H9 (cell line): ENCODE data around the gene ALOX12B. TPM values are rescaled to one million over a fixed set of nuclear protein-coding genes. Genes with fewer than 3 reads are reported as not detected.

Source experiments
- DNase-seq: peaks from one replicate; pipeline ENCODE4 v3.0.0-alpha.2; 2017
- H2AFZ ChIP-seq: one replicate; pipeline ENCODE4 v1.6.1; 2013; ENCODE audit warnings: mild to moderate bottlenecking, low read length, control low read depth, moderate library complexity
- H2AK5ac ChIP-seq: 2 replicates; pipeline ENCODE4 v1.6.1; 2013; ENCODE audit warnings: low read length, control low read depth, mixed read lengths; ENCODE audit not compliant: insufficient read length
- H2BK120ac ChIP-seq: one replicate; pipeline ENCODE4 v1.6.1; 2013; ENCODE audit warnings: low read depth, mild to moderate bottlenecking, low read length, control low read depth, inconsistent platforms; ENCODE audit not compliant: poor library complexity, severe bottlenecking
- H2BK12ac ChIP-seq: 2 replicates; pipeline ENCODE4 v1.6.1; 2013; ENCODE audit warnings: low read length, control low read depth, mixed read lengths, low read depth; ENCODE audit not compliant: insufficient read length
- H2BK15ac ChIP-seq: 2 replicates; pipeline ENCODE4 v1.6.1; 2013; ENCODE audit warnings: low read depth, low read length, control low read depth
- H2BK20ac ChIP-seq: one replicate; pipeline ENCODE4 v1.6.1; 2013; ENCODE audit warnings: low read depth, mild to moderate bottlenecking, low read length, control low read depth, inconsistent platforms; ENCODE audit not compliant: poor library complexity, severe bottlenecking
- H2BK5ac ChIP-seq: 2 replicates; pipeline ENCODE4 v1.6.1; 2013; ENCODE audit warnings: low read length, control low read depth, mixed read lengths; ENCODE audit not compliant: insufficient read length
- H3K14ac ChIP-seq: 2 replicates; pipeline ENCODE4 v1.6.1; 2013; ENCODE audit warnings: low read length, control low read depth; ENCODE audit not compliant: insufficient read depth
- H3K18ac ChIP-seq: 2 replicates; pipeline ENCODE4 v1.6.1; 2013; ENCODE audit warnings: low read depth, mild to moderate bottlenecking, mixed read lengths, low read length, control low read depth; ENCODE audit not compliant: insufficient read length
- H3K23ac ChIP-seq: 2 replicates; pipeline ENCODE4 v1.6.1; 2013; ENCODE audit warnings: low read length, control low read depth, mixed read lengths, low read depth; ENCODE audit not compliant: insufficient read length
- H3K23me2 ChIP-seq: 2 replicates; pipeline ENCODE4 v1.6.1; 2013; ENCODE audit warnings: low read depth, mild to moderate bottlenecking, mixed read lengths, low read length, control low read depth; ENCODE audit not compliant: insufficient read length, poor library complexity, severe bottlenecking
- H3K27ac ChIP-seq: 2 replicates; pipeline ENCODE4 v1.5.1; 2013; ENCODE audit warnings: low read length, control low read depth, mixed read lengths, low read depth; ENCODE audit not compliant: insufficient read length
- H3K27me3 ChIP-seq: 2 replicates; pipeline ENCODE4 v1.6.1; 2013; ENCODE audit warnings: low read length, control low read depth, inconsistent platforms; ENCODE audit not compliant: insufficient read depth
- H3K4ac ChIP-seq: 2 replicates; pipeline ENCODE4 v1.6.1; 2013; ENCODE audit warnings: low read depth, mild to moderate bottlenecking, control low read depth, inconsistent platforms, low read length, moderate library complexity
- H3K4me1 ChIP-seq: 2 replicates; pipeline ENCODE4 v1.6.1; 2013; ENCODE audit warnings: low read length, control low read depth, inconsistent platforms; ENCODE audit not compliant: insufficient read depth
- H3K4me2 ChIP-seq: 2 replicates; pipeline ENCODE4 v1.6.1; 2013; ENCODE audit warnings: low read length, control low read depth, mixed read lengths; ENCODE audit not compliant: insufficient read length, insufficient read depth
- H3K56ac ChIP-seq: 2 replicates; pipeline ENCODE4 v1.6.1; 2013; ENCODE audit warnings: low read depth, mild to moderate bottlenecking, mixed read lengths, low read length, control low read depth; ENCODE audit not compliant: insufficient read length
- H3K79me1 ChIP-seq: 2 replicates; pipeline ENCODE4 v1.6.1; 2013; ENCODE audit warnings: low read depth, mild to moderate bottlenecking, moderate library complexity, low read length, control low read depth, inconsistent platforms; ENCODE audit not compliant: insufficient read depth, poor library complexity, severe bottlenecking
- H3K79me2 ChIP-seq: 2 replicates; pipeline ENCODE4 v1.6.1; 2013; ENCODE audit warnings: low read length, control low read depth, inconsistent platforms; ENCODE audit not compliant: insufficient read depth
- H3K9ac ChIP-seq: 2 replicates; pipeline ENCODE4 v1.6.1; 2013; ENCODE audit warnings: low read length, control low read depth, mixed read lengths; ENCODE audit not compliant: insufficient read length; ENCODE audit errors: extremely low read depth
- H3K9me3 ChIP-seq: one replicate; pipeline ENCODE4 v1.6.1; 2013; ENCODE audit warnings: low read depth, low read length, inconsistent platforms; ENCODE audit not compliant: control insufficient read depth
- H3T11ph ChIP-seq: one replicate; pipeline ENCODE4 v1.6.1; 2013; ENCODE audit warnings: mild to moderate bottlenecking, low read length, control low read depth, inconsistent platforms
- H4K20me1 ChIP-seq: one replicate; pipeline ENCODE4 v1.6.1; 2013; ENCODE audit not compliant: control insufficient read depth, insufficient read length, insufficient read depth
- H4K5ac ChIP-seq: 2 replicates; pipeline ENCODE4 v1.6.1; 2013; ENCODE audit warnings: low read depth, mild to moderate bottlenecking, mixed read lengths, low read length, control low read depth; ENCODE audit not compliant: insufficient read length
- H4K8ac ChIP-seq: replicated peaks from 2 replicates; pipeline ENCODE4 v1.6.1; 2013; ENCODE audit warnings: low read length, control low read depth, mixed read lengths, low read depth; ENCODE audit not compliant: insufficient read length
- H4K91ac ChIP-seq: 2 replicates; pipeline ENCODE4 v1.6.1; 2013; ENCODE audit warnings: low read depth, mild to moderate bottlenecking, moderate library complexity, mixed read lengths, low read length, control low read depth; ENCODE audit not compliant: insufficient read length
- H3K27ac Mint-ChIP-seq, 3 experiments: 2 replicates in 2 of 3; 3 replicates in 1 of 3; pipeline ENCODE4 v1.8.0; 2020 to 2021; ENCODE audit warnings: mixed read lengths in 3 of 3, mild to moderate bottlenecking in 1 of 3, moderate library complexity in 1 of 3
- H3K27me3 Mint-ChIP-seq: 2 replicates; pipeline ENCODE4 v1.8.0; 2021; ENCODE audit warnings: low read depth, mild to moderate bottlenecking, moderate library complexity, mixed read lengths
- H3K36me3 Mint-ChIP-seq, 3 experiments: 2 replicates in 2 of 3; 3 replicates in 1 of 3; pipeline ENCODE4 v1.8.0; 2020 to 2021; ENCODE audit warnings: low read depth in 3 of 3, mixed read lengths in 3 of 3; ENCODE audit not compliant: insufficient read depth in 1 of 3
- H3K4me1 Mint-ChIP-seq, 2 experiments: 2 replicates each; pipeline ENCODE4 v1.8.0; 2020; ENCODE audit warnings: mixed read lengths in 2 of 2
- H3K4me3 Mint-ChIP-seq, 2 experiments: 2 replicates in 1 of 2; 3 replicates in 1 of 2; pipeline ENCODE4 v1.8.0; 2020 to 2021; ENCODE audit warnings: mild to moderate bottlenecking in 2 of 2, mixed read lengths in 2 of 2, moderate library complexity in 1 of 2
- H3K9me3 Mint-ChIP-seq, 2 experiments: 2 replicates in 1 of 2; 3 replicates in 1 of 2; pipeline ENCODE4 v1.8.0; 2020; ENCODE audit warnings: mild to moderate bottlenecking in 2 of 2, mixed read lengths in 2 of 2, moderate library complexity in 1 of 2
- WGBS: extraction: QIAGEN DNeasy Blood & Tissue Kit; methylation state at CpG from one replicate; pipeline ENCODE4 v1.1.7; 2013; ENCODE audit warnings: missing lambda C conversion rate, low lambda C conversion rate, mixed read lengths; ENCODE audit not compliant: insufficient read length; ENCODE audit errors: extremely low coverage; 5-methylcytosine and 5-hydroxymethylcytosine counted together
- total RNA-seq: library from RNA; stranded (reverse); gene quantifications from 2 replicates; pipeline ENCODE4 v1.2.1, GENCODE V29; 2021
- TF ChIP-seq, protein P1 (sequence below): fragments of 200-600 bp; sonication (generic); conservative IDR thresholded peaks from 3 replicates; pipeline ENCODE4 v1.8.0; 2021; ENCODE audit warnings: antibody characterized with exemption, mild to moderate bottlenecking

ALOX12B gene
- total RNA-seq, 1 experiment from 2014 or later, result 1.2 TPM

GRCh38 chr17:8117980-8118768 lies 30.7 kb upstream of the ALOX12B start, which contains the start of gene ALOXE3:
Gene ALOXE3, minus strand, starts transcription at chr17:8118514. Its CDS starts 524 bp downstream, at chr17:8117990.
- Histone ChIP-seq H2BK120ac (no peak within 1 kb of the TSS), H3K27ac (no peak within 1 kb of the TSS), H3K23me2 (peaks cover 31% of the 10 kb centered on the region), H2AFZ (peak within 1 kb of the TSS; percentile 86), H3K79me1 (no peaks in the 10 kb centered on the region), H4K91ac (no peak within 1 kb of the TSS), H4K20me1 (no peaks in the 10 kb centered on the region), H3K18ac (no peak within 1 kb of the TSS), H3K4me2 (peak within 1 kb of the TSS; percentile 99), H3K23ac (no peak within 1 kb of the TSS), H3K27me3 (peaks cover 25% of the 10 kb centered on the region), H2BK5ac (no peak within 1 kb of the TSS), H3K9ac (no peak within 1 kb of the TSS), H4K8ac (no peak within 1 kb of the TSS), H3K9me3 (no peaks in the 10 kb centered on the region), H2BK12ac (no peak within 1 kb of the TSS), H3K14ac (no peak within 1 kb of the TSS), H4K5ac (no peak within 1 kb of the TSS), H3K4me1 (no peaks in the 10 kb centered on the region), H2BK15ac (no peak within 1 kb of the TSS), H3K56ac (no peak within 1 kb of the TSS), H3K79me2 (no peaks in the 10 kb centered on the region), H2AK5ac (no peak within 1 kb of the TSS), H3K4ac (no peak within 1 kb of the TSS), H3T11ph (no peak within 1 kb of the TSS), H2BK20ac (no peak within 1 kb of the TSS)
- WGBS, result no CpG with 5 or more reads among the region's 33 CpGs
- H3K36me3 Mint-ChIP-seq, result no peaks in the 10 kb centered on the region; a peak in 1 of 7 replicates
- H3K9me3 Mint-ChIP-seq, result peaks cover 2 to 3% of the 10 kb centered on the region in 2 experiments; a peak in 2 of 5 replicates
- H3K4me1 Mint-ChIP-seq, result peaks cover 15 to 22% of the 10 kb centered on the region in 2 experiments
- H3K4me3 Mint-ChIP-seq, result peak within 1 kb of the TSS; percentile 91 to 93
- peak within 1 kb of the TSS in 2 of 3 experiments; percentile 73 to 85; a peak in 3 of 7 replicates for H3K27ac Mint-ChIP-seq
- DNase-seq, result peak; percentile 74
- TF ChIP-seq, protein P1, sequence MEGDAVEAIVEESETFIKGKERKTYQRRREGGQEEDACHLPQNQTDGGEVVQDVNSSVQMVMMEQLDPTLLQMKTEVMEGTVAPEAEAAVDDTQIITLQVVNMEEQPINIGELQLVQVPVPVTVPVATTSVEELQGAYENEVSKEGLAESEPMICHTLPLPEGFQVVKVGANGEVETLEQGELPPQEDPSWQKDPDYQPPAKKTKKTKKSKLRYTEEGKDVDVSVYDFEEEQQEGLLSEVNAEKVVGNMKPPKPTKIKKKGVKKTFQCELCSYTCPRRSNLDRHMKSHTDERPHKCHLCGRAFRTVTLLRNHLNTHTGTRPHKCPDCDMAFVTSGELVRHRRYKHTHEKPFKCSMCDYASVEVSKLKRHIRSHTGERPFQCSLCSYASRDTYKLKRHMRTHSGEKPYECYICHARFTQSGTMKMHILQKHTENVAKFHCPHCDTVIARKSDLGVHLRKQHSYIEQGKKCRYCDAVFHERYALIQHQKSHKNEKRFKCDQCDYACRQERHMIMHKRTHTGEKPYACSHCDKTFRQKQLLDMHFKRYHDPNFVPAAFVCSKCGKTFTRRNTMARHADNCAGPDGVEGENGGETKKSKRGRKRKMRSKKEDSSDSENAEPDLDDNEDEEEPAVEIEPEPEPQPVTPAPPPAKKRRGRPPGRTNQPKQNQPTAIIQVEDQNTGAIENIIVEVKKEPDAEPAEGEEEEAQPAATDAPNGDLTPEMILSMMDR, result no peak
- H3K27me3 Mint-ChIP-seq, result peaks cover 85% of the 10 kb centered on the region
